Caki2 (cell line): ENCODE measurements around the gene MEIS1. TPM values are rescaled to one million over a fixed set of nuclear protein-coding genes. Genes with fewer than 3 reads are reported as not detected.

Experiments used
- DNase-seq: peaks from one replicate; pipeline ENCODE4 v3.0.0-alpha.2; 2015; ENCODE audit warnings: low read depth
- in situ Hi-C: cut with HindIII; loops from 2 replicates; pipeline ENCODE4 v1.10.0; 2016; ENCODE audit warnings: low sequenced_read_pairs, low pct_unique_long_range_greater_than_20kb, mixed read lengths
- total RNA-seq: library from RNA; depleted of rRNA; stranded (reverse); fragments of >200 nt; shearing (Covaris generic); gene quantifications from 2 replicates; pipeline ENCODE4 v1.2.3, GENCODE V29; 2014; ENCODE audit warnings: low replicate concordance

MEIS1 gene
- total RNA-seq, 1 experiment from 2014 or later, result 2.7 TPM

DNA sequence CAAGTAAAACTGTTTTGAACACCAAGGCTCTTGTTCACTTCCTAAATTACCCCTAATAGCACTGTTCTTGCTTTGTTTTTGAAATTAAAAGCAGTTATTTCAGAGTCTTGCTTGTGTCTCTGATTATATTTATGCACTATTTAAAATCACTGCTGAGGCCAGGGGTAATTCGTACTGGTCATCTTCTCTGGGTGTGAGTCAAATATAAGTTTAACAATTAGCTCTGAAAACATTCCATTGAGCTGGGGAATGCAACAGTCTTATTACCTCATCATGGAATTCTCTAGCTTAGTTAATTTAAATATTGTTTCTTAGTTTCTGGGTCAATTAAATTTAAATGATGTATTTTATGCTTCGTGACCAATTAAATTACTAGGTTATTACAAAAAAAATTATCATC is 135.0 kb downstream of the MEIS1 start:
- DNase-seq, result peak; percentile 28

DNA sequence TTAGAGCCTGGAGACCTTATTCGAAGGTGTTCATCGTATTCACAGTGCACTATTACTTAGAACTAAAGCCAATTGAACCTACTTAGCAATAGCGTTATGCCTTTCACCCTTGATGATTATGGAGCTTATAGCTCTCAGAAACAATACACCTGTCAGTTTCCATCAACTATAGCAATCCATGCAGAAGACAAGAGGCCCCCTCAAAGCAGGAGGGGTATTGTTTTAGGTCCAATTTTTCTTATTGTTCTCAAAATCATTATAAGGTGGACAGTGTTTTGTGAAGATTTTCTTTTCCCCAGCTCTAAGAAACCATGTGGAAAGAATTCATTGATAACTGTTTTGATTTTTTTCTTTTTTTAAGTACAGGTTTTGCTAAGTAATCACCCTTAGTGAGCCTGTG is 135.5 kb downstream of the MEIS1 start:
- no peak for DNase-seq
- in situ Hi-C loops, result no loop called here

More for the DNA sequence above, 135.0 kb downstream of the MEIS1 start:
- in situ Hi-C loops, result no loop called here

DNA sequence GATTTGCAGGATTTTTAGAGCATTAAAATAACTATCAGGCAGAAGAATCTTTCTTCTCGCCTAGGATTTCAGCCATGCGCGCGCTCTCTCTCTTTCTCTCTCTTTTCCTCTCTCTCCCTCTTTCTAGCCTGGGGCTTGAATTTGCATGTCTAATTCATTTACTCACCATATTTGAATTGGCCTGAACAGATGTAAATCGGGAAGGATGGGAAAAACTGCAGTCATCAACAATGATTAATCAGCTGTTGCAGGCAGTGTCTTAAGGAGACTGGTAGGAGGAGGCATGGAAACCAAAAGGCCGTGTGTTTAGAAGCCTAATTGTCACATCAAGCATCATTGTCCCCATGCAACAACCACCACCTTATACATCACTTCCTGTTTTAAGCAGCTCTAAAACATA is 137.0 kb downstream of the MEIS1 start:
- in situ Hi-C loops, result no loop called here
- no peak for DNase-seq

DNA sequence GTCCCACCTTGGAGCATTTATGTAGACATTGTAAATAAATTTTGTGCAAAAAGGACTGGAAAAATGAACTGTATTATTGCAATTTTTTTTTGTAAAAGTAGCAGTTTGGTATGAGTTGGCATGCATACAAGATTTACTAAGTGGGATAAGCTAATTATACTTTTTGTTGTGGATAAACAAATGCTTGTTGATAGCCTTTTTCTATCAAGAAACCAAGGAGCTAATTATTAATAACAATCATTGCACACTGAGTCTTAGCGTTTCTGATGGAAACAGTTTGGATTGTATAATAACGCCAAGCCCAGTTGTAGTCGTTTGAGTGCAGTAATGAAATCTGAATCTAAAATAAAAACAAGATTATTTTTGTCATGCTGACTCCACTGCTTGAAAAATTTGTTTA is 137.5 kb downstream of the MEIS1 start:
- in situ Hi-C loops, result no loop called here

DNA sequence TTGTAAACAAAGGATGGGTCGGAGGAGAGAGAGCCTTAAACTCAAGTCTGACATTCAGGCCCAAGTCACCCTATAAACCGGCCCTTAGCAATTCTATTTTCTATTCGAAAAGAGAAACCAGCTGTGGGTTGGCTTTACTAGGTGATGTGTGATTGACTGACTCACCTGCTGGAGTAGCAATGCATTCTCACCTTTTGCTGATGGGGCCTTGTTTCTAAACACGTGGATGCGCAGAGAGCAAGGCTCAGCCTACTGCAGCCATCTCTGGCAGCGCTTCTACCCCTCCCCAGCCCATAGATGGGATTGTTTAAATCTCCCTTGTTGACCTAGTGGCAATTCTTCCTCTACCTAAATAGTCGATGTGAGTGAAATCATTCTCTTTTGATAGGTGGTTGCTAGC is 138.5 kb downstream of the MEIS1 start:
- in situ Hi-C loops, result no loop called here
- no peak for DNase-seq

More for the DNA sequence above, 137.5 kb downstream of the MEIS1 start:
- DNase-seq, result no peak

DNA sequence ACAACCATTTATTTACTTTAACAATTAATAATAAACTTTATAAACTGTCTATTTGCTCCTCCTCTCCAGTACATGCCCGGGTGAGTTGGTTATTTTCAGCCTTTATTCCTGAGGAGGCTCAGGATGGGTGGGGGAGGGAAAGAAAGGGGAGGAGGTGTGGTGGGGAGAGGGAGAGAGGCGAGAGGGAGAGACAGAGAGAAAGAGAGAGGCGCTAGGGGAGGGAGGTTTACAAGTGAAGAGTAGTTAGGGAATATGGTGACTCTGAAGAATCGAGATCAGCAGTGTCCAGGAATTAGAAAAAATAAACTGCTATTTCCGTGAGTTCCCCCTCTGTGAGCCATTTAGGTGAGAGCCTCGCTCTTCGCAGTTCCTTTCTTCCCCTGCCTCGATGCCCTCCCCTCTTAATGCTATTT is 138.9 kb downstream of the MEIS1 start:
- DNase-seq, result peak; percentile 85
- in situ Hi-C loops, result no loop called here

DNA sequence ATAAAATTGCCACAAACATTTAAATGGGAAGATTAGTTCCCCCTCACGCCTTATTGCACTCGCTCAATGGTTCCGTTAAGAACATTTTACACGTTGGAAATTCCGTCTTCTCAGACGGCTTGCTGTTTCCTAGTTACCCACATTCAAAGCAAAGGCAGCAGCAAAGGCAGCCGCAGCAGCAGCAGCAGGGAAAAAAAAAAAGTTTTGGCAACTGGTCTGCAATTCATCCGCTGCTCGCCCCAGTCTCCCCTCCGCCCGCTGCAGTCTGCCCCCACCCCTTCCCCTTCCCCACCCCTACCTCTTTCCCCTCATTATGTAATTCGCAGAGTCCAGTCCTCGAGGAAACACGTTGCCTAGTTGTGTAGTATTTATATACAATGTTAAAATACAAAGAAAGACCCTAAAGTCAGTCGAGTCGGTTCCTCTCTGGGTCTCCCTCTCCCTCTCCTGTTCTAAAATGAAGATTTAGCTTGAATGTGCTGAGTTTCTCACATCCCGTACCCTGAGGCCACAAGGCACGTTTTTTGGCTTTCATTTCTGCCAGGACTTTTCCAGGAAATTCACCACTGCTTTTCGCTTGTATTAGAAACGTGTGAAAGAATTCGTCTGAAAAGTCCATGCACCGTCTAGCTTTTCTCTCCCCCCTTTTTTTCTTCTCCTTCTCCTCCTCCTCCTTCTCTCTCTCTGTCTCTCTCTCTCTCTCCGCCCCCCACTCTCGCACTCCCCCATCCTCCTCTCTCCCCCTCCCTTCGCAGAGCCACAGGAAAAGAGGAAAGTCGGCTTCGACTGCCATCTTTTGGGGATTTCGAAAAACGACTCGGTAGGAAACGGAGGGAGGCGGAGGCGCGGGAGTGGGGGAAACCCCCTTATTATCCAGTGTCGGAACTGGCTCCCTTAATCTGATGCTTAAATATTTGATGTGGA is 140.0 kb downstream of the MEIS1 start:
- in situ Hi-C loops, result no loop called here

DNA sequence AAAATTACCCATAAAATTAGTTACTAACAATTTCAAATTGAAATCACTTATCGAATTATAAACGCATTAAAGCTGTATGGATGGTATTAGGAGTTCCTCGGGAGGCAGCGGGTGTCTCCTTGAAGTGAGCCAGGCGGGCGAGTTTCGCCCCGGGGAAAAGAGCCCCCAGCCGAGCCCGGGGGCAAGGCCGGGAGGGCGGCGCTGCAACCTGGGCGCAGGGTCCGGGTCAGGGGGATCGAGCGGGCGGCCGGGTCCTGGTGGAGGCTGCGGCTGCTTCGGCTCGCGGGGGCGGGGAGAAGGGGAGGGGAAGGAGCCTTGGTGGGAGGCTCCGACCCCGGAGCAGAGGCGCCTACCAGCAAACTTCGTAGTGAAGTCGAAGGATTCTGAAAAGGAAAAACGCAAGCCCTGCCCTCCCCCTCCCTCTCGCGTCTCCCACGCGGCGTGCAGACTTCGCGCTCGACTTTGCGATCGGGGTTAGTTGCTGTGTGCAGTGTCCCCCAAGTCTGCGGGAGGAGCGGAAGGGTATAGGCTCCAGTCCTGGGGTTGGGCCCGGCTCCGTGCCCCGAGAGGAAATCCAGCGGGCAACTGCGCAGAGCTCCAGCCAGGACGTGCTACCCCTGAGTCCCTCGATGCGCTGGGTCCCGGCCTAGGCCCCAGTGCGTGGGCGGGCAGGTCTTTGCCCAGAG is 140.8 kb downstream of the MEIS1 start:
- in situ Hi-C loops, result no loop called here
- no peak for DNase-seq

More for the DNA sequence above, 140.0 kb downstream of the MEIS1 start:
- peak; percentile 81 for DNase-seq

DNA sequence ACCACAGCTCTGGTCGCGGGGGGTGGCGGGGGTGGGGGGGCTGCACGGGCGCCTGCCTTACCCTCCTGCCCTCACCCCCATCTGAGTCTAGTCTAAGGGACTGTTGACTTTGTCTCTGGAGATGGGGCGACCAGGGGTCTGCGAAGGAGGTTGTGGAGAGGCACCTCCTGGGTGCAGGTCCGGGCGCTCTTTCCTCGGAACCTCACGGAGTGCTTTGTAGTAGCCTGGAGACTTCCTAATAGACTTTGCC is 141.3 kb downstream of the MEIS1 start:
- in situ Hi-C loops, result no loop called here
- no peak for DNase-seq

DNA sequence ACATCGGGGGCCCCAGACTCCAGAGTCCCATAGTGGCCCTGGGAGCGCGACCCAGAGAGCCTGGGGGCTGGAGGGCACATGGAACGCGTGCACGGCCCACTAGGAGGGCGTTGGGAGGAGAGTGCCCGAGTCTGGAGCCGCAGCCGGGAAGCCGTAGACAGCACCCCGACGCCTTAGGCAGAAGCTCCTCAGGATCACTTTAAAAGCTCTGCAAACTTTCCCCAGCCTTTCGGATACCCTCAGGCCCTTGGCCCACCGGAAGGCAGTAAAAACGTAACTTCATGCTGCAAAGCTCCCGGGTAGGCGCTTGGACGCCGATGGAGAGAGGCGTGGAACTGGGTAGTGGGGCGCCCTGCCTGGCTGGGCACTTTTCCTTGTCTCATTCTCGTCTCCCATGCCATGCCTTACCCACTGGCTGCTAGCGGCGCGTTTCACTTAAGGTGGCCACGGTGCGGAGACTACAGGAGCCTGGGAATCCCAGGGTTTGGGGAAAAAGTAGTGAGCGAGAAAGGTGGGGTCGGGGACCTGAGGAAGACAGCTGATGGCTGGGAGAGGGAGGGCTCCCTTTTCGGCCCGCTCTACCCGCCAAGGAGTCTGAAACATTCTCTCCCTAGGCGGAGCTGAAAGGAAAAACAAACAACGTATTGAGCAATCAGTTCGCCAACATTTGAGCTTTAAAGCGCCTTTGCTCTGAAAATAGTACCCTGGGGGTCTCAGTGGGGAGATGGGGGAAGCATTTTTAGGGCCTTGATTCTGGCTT is 141.8 kb downstream of the MEIS1 start:
- in situ Hi-C loops, result no loop called here
- no peak for DNase-seq

DNA sequence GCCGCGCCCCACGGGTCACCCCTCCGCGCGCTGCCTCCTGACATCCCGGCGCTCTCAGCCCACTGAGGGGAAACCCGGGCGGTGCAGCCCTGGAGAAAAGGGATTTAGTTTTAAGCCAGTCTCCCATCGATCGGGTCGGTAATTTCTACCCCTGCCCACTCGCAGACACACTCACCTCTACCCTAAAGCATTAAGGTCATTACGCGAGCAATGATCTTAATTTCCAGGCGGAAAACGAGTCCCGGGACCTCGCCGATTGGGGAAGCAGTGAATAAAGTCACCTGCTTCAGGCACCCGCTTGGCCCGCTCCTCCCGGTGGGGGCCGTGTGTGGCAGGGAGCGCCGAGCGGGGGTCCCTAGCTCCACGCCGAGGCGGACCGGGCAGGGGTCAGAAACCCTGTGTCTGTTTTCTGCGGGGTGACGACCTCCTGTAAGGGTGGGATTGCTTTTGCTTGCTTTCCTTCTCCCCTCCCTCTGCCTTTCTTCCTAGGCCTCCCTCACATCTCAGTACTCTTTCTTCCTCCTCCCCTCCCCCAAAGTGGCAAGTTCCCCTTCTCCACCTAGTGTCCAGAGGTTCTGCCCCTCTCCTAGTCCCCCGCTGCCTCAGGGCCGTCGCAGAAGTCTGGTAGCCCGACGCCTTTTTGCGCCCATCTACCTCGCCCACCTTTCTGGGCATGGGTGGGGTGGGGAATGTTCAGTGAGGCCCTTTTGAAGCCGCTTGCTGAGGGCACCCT is 142.6 kb downstream of the MEIS1 start:
- in situ Hi-C loops, result no loop called here
- no peak for DNase-seq

DNA sequence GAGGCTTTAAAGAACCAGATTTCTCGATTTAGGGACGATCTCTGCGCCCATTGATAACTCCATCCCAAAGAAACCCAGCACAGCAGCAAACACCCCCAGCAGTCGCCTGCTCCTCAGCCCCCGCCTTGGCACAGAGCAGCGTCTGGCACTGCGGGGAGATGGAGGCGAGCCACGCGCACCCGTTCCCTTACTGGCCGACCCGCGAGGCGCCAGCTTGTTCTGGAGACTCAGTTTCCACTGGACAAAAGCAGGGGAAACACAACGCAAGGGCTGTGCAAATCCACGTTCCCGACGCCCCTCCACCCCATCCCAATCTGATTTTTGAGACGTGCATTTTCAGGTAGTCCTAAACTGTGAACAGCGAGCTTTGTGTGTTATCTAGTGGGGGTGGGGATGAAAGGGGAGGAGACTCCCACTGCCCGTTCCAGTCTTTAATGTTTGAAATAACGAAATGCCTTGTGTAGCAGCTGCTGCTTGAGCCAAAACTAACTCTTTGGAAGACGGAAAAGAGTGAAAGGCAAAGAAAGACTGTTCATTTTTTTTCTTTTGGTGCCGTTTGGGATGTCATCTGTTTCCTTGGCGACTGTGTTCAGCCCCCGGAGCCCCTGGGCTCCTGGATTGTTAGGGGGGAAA is 143.2 kb downstream of the MEIS1 start:
- in situ Hi-C loops, result no loop called here
- no peak for DNase-seq

DNA sequence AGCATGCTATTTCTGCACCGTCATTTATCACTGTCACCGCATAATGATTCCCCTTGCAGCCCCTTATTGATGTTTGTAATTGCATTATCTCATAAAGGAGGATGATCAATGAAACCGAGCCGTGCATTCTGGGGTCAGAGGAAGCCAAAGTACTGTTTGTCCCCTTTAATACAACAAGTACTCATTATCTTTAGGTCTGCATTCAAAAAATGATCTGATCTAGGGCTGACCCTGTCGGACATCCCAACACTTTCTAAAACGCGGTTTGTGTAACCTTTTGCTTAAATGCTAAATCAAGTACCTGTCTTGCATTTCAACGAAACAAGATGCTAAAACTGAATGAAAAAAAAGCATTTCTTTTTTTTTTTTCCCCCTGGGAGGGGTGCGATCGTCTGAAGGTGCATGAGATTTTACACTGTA is 143.8 kb downstream of the MEIS1 start:
- DNase-seq, result no peak
- in situ Hi-C loops, result no loop called here

DNA sequence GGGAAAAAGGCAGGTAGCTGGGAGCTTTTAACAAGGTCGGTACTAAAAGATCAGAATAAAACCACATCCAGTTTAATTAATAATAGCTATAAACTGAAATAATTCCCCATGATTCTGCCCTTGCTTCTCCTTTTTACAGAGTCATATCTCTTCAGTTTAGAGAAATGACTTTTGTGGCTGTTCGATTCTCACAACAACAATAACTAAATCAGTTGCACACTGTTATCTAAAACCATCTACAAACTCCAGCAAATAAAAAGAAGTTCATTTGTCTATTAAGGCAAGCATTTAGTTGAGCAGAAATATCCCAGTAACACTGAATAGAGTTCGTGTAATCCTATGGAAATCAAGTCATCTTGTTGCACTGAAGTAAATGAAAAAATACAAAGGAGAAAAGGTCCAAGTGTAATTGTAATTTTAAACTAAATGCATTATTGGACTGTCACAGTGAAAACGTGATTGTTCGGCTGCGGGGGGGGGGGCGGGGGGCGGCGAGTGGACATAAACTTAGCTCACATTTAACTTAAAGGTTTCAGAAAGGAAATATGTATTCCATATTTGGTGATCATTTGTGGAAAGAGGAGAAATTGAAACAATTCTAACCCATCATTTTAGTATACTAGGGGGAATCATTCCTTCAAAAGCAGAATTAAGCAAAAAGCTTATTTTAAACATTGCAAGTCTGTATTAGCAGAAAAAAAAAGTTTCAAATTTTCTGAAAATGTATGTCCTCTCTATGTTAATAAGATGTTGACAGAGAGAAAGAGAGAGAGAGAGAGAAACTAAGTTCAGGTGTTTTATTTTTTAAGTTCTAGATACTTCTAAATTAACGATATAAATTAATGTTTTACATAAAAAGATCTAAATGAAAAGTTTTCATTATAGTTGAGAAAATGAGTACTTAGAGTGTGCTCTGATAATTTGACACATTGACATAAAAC is 144.5 kb downstream of the MEIS1 start:
- in situ Hi-C loops, result no loop called here
- no peak for DNase-seq

DNA sequence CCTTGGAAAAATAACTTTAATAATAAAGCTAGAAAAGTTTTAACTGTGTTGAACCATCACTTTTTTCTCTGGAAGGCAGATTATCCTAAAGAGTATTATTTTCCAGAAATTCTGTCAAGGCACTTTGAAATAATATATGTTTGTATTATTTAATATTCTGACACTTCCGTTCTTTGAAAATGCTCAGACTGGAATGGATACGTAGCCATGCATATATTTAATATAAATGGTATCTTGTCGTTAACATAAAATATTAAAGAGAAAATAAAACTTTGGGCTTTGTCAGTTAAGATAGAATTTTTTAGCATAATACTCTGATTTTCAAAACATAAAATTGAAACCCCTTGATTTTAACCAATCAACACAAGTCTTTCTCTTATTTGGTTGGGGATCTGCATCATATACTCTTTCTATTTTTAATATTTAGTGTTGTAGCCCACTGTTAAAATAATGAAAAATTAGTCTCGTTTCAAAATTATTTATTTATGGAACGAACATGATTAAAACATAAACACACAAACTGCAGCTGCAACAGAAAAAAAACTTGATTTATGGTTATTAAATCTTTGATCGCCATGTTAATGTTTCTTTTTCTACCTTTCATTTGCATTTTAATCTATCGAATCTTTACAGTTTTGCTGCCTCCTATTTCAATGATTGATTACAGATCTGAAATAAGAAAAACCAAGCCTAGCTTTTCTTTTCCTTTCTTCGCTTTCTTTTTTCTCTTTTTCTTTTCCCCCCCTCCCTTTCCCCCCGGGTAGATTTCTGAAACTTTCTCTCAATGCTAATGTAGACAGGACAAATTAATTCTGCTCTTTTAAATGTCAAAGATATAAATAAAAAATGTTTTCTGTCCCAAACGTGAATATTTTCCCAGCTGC is 145.5 kb downstream of the MEIS1 start:
- in situ Hi-C loops, result no loop called here

More for the DNA sequence above, 145.5 kb downstream of the MEIS1 start:
- no peak for DNase-seq
